ENCODE measurements around the gene STPG2. TPM values are rescaled to one million over a fixed set of nuclear protein-coding genes. Genes with fewer than 3 reads are reported as not detected.

The STPG2 gene
- total RNA-seq, 1 experiment from 2014 or later: 0.56 TPM

DNA sequence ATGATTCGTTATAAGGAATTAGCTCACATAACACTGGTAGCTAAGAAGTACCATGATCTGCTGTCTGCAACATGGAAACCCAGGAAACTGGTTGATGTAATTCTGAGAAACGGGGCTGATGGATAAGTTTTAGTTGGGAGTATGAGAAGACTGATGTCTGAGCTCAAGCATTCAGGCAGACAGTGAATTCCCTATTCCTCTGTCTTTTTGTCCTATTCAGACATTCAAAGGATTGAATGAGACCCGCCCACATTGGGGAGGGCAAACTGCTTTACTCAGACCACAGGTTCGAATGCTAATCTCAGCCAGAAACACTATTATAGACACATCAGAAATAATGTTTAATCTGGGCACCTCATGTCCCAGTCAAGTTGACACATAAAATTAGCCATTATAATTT, 515.5 kb downstream of the STPG2 start:
- Histone ChIP-seq H3K4me2 (ENCODE audit: low read depth, low read length, poor library complexity, severe bottlenecking) (no peak overlapping the region), H3K79me2 (ENCODE audit: low read length) (no peaks in the 10 kb centered on the region), H3K27ac (ENCODE audit: low read length) (no peak overlapping the region), H4K20me1 (ENCODE audit: insufficient read depth, low read depth, low read length) (no peaks in the 10 kb centered on the region), H3K4me3 (ENCODE audit: low read length) (no peak overlapping the region), H3K4me1 (ENCODE audit: low read length) (no peaks in the 10 kb centered on the region), H2AFZ (ENCODE audit: low read length) (no peak overlapping the region), H3K9ac (ENCODE audit: low read length) (no peak overlapping the region), H3K9me2 (replicated peaks; ENCODE audit: insufficient read depth, low read length) (no peaks in the 10 kb centered on the region), H3K27me3 (ENCODE audit: low read length) (no peaks in the 10 kb centered on the region), H3K36me3 (ENCODE audit: insufficient read depth, low read length) (no peaks in the 10 kb centered on the region), H3K9me3 (ENCODE audit: low read length) (peaks cover 23% of the 10 kb centered on the region)
- no peak for DNase-seq

DNA sequence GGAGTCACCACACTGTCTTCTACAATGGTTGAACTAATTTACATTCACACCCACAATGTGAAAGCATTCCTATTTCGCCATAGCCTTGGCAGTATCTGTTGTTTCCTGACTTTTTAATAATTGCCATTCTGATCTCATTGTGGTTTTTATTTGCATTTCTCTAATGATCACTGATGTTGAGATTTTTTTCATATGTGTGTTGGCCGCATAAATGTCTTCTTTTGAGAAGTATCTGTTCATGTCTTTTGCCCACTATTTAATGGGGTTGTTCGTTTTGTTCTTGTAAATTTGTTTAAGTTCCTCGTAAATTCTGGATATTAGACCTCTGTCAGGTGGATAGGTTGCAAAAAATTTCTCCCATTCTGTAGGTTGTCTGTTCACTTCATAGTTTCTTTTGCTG, 519.1 kb downstream of the STPG2 start:
- H3K79me2 ChIP-seq (ENCODE audit: low read length): no peaks in the 10 kb centered on the region
- H3K9me2 ChIP-seq (replicated peaks; ENCODE audit: insufficient read depth, low read length): no peaks in the 10 kb centered on the region
- H3K9me3 ChIP-seq (ENCODE audit: low read length): peaks cover 29% of the 10 kb centered on the region
- H4K20me1 ChIP-seq (ENCODE audit: insufficient read depth, low read depth, low read length): no peaks in the 10 kb centered on the region
- H3K27ac ChIP-seq (ENCODE audit: low read length): no peak overlapping the region
- no peak overlapping the region for H3K9ac ChIP-seq (ENCODE audit: low read length)
- no peak overlapping the region for H3K4me2 ChIP-seq (ENCODE audit: low read depth, low read length, poor library complexity, severe bottlenecking)
- H3K4me3 ChIP-seq (ENCODE audit: low read length): no peak overlapping the region
- H3K36me3 ChIP-seq (ENCODE audit: insufficient read depth, low read length): no peaks in the 10 kb centered on the region
- no peaks in the 10 kb centered on the region for H3K27me3 ChIP-seq (ENCODE audit: low read length)
- no peaks in the 10 kb centered on the region for H3K4me1 ChIP-seq (ENCODE audit: low read length)
- H2AFZ ChIP-seq (ENCODE audit: low read length): no peak overlapping the region
- DNase-seq: no peak

GRCh38 chr4:97605932-97606331, 537.3 kb downstream of the STPG2 start:
- Histone ChIP-seq H3K9ac (ENCODE audit: low read length) (no peak overlapping the region), H3K4me3 (ENCODE audit: low read length) (no peak overlapping the region), H3K9me2 (replicated peaks; ENCODE audit: insufficient read depth, low read length) (no peaks in the 10 kb centered on the region), H3K36me3 (ENCODE audit: insufficient read depth, low read length) (no peaks in the 10 kb centered on the region), H3K27ac (ENCODE audit: low read length) (no peak overlapping the region), H3K27me3 (ENCODE audit: low read length) (no peaks in the 10 kb centered on the region), H2AFZ (ENCODE audit: low read length) (no peak overlapping the region), H3K4me2 (ENCODE audit: low read depth, low read length, poor library complexity, severe bottlenecking) (no peak overlapping the region), H4K20me1 (ENCODE audit: insufficient read depth, low read depth, low read length) (no peaks in the 10 kb centered on the region), H3K4me1 (ENCODE audit: low read length) (no peaks in the 10 kb centered on the region), H3K9me3 (ENCODE audit: low read length) (peaks cover 27% of the 10 kb centered on the region; the same call in 1 of the 2 replicates), H3K79me2 (ENCODE audit: low read length) (no peaks in the 10 kb centered on the region)
- no peak for DNase-seq

- Histone ChIP-seq H2AFZ (ENCODE audit: low read length) (no peak overlapping the region), H3K27ac (ENCODE audit: low read length) (no peak overlapping the region), H3K4me3 (ENCODE audit: low read length) (no peak overlapping the region), H3K9me3 (ENCODE audit: low read length) (peaks cover 20% of the 10 kb centered on the region), H3K9ac (ENCODE audit: low read length) (no peak overlapping the region), H4K20me1 (ENCODE audit: insufficient read depth, low read depth, low read length) (no peaks in the 10 kb centered on the region), H3K4me2 (ENCODE audit: low read depth, low read length, poor library complexity, severe bottlenecking) (no peak overlapping the region), H3K27me3 (ENCODE audit: low read length) (no peaks in the 10 kb centered on the region), H3K36me3 (ENCODE audit: insufficient read depth, low read length) (no peaks in the 10 kb centered on the region), H3K79me2 (ENCODE audit: low read length) (no peaks in the 10 kb centered on the region), H3K4me1 (ENCODE audit: low read length) (no peaks in the 10 kb centered on the region), H3K9me2 (replicated peaks; ENCODE audit: insufficient read depth, low read length) (no peaks in the 10 kb centered on the region)
- DNase-seq: no peak
These were observed 550.0 kb downstream of the STPG2 start for GRCh38 chr4:97593248-97593647.

- H2AFZ ChIP-seq (ENCODE audit: low read length): no peak overlapping the region
- no peaks in the 10 kb centered on the region for H4K20me1 ChIP-seq (ENCODE audit: insufficient read depth, low read depth, low read length)
- no peak overlapping the region for H3K4me2 ChIP-seq (ENCODE audit: low read depth, low read length, poor library complexity, severe bottlenecking)
- H3K27me3 ChIP-seq (ENCODE audit: low read length): no peaks in the 10 kb centered on the region
- H3K79me2 ChIP-seq (ENCODE audit: low read length): no peaks in the 10 kb centered on the region
- no peak overlapping the region for H3K4me3 ChIP-seq (ENCODE audit: low read length)
- no peak overlapping the region for H3K9ac ChIP-seq (ENCODE audit: low read length)
- DNase-seq: no peak
- H3K9me3 ChIP-seq (ENCODE audit: low read length): peaks cover 27% of the 10 kb centered on the region
- no peaks in the 10 kb centered on the region for H3K9me2 ChIP-seq (replicated peaks; ENCODE audit: insufficient read depth, low read length)
- no peaks in the 10 kb centered on the region for H3K4me1 ChIP-seq (ENCODE audit: low read length)
- H3K36me3 ChIP-seq (ENCODE audit: insufficient read depth, low read length): no peaks in the 10 kb centered on the region
- no peak overlapping the region for H3K27ac ChIP-seq (ENCODE audit: low read length)
These were observed 553.0 kb downstream of the STPG2 start for GRCh38 chr4:97590266-97590665.

DNA sequence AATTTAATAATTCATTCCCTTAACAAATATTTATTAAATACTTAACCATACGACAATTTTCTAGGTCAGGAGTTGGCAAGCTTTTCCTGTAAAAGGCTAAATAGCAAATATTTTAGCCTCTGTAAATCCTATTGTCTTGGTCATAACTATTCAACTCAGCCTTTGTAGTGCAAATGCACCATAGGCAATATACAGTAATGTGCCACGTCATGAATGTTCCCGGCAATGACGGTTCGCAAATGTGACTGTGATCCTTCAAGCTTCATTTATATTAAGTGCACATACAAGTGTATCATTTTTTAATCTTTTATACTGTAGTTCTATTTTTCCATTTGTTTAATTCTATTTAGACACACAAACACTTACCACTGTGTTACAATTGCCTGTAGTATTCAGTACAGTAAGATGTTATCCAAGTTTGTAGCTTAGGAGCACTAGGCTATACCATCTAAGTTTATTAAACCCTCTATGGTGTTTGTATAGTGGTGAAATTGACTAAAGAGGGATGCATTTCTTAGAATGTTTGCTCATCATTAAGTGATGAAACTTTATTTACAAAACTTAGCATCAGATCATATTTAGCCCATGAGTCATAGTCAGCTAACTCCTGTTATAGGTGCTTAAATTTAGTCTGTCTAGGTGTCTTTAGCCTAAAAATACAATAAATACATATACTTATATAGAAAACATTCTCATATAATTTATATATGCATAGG, 553.6 kb downstream of the STPG2 start:
- no peaks in the 10 kb centered on the region for H3K4me1 ChIP-seq (ENCODE audit: low read length)
- H2AFZ ChIP-seq (ENCODE audit: low read length): no peak overlapping the region
- no peak overlapping the region for H3K9ac ChIP-seq (ENCODE audit: low read length)
- H4K20me1 ChIP-seq (ENCODE audit: insufficient read depth, low read depth, low read length): no peaks in the 10 kb centered on the region
- no peak overlapping the region for H3K27ac ChIP-seq (ENCODE audit: low read length)
- no peaks in the 10 kb centered on the region for H3K27me3 ChIP-seq (ENCODE audit: low read length)
- H3K9me2 ChIP-seq (replicated peaks; ENCODE audit: insufficient read depth, low read length): no peaks in the 10 kb centered on the region
- H3K36me3 ChIP-seq (ENCODE audit: insufficient read depth, low read length): no peaks in the 10 kb centered on the region
- H3K4me2 ChIP-seq (ENCODE audit: low read depth, low read length, poor library complexity, severe bottlenecking): no peak overlapping the region
- H3K4me3 ChIP-seq (ENCODE audit: low read length): no peak overlapping the region
- peaks cover 27% of the 10 kb centered on the region for H3K9me3 ChIP-seq (ENCODE audit: low read length)
- H3K79me2 ChIP-seq (ENCODE audit: low read length): no peaks in the 10 kb centered on the region
- no peak for DNase-seq

DNA sequence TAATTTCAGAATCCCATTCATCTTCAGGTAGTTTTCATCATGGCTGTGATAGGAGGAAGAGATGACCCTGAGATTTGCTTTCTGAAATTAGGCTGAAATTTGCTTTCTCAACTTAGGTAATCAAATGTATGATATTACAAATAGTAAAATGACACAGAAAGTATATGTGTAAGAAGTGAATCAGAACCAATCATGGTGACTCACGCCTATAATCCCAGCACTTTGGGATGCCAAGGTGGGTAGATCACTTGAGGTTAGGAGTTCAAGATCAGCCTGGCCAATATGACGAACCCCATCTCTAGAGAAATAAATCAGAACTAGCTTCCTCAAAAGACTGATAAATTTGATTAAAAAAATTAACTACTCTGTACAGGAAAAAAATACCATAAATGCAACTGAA, 555.4 kb downstream of the STPG2 start:
- DNase-seq: no peak
- Histone ChIP-seq H3K27me3 (ENCODE audit: low read length) (no peaks in the 10 kb centered on the region), H3K36me3 (ENCODE audit: insufficient read depth, low read length) (no peaks in the 10 kb centered on the region), H3K9me3 (ENCODE audit: low read length) (peaks cover 18% of the 10 kb centered on the region), H2AFZ (ENCODE audit: low read length) (no peak overlapping the region), H3K79me2 (ENCODE audit: low read length) (no peaks in the 10 kb centered on the region), H3K9me2 (replicated peaks; ENCODE audit: insufficient read depth, low read length) (no peaks in the 10 kb centered on the region), H3K4me3 (ENCODE audit: low read length) (no peak overlapping the region), H3K9ac (ENCODE audit: low read length) (no peak overlapping the region), H4K20me1 (ENCODE audit: insufficient read depth, low read depth, low read length) (no peaks in the 10 kb centered on the region), H3K27ac (ENCODE audit: low read length) (no peak overlapping the region), H3K4me2 (ENCODE audit: low read depth, low read length, poor library complexity, severe bottlenecking) (no peak overlapping the region), H3K4me1 (ENCODE audit: low read length) (no peaks in the 10 kb centered on the region)

- no peaks in the 10 kb centered on the region for H4K20me1 ChIP-seq (ENCODE audit: insufficient read depth, low read depth, low read length)
- no peak overlapping the region for H3K27ac ChIP-seq (ENCODE audit: low read length)
- no peak overlapping the region for H2AFZ ChIP-seq (ENCODE audit: low read length)
- no peaks in the 10 kb centered on the region for H3K4me1 ChIP-seq (ENCODE audit: low read length)
- no peaks in the 10 kb centered on the region for H3K79me2 ChIP-seq (ENCODE audit: low read length)
- no peak overlapping the region for H3K9ac ChIP-seq (ENCODE audit: low read length)
- H3K4me3 ChIP-seq (ENCODE audit: low read length): no peak overlapping the region
- H3K9me2 ChIP-seq (replicated peaks; ENCODE audit: insufficient read depth, low read length): no peaks in the 10 kb centered on the region
- no peak for DNase-seq
- no peaks in the 10 kb centered on the region for H3K27me3 ChIP-seq (ENCODE audit: low read length)
- peaks cover 17% of the 10 kb centered on the region; the same call in 1 of the 2 replicates for H3K9me3 ChIP-seq (ENCODE audit: low read length)
- no peak overlapping the region for H3K4me2 ChIP-seq (ENCODE audit: low read depth, low read length, poor library complexity, severe bottlenecking)
- H3K36me3 ChIP-seq (ENCODE audit: insufficient read depth, low read length): no peaks in the 10 kb centered on the region
These were observed 558.0 kb downstream of the STPG2 start for GRCh38 chr4:97585274-97585673.

All from Karpas-422 (cell line).